ENCODE measurements around the gene SACS.
"Not testable (repeated sequence)": the region's sequence is repeated elsewhere in the genome, so short reads cannot be mapped to it uniquely, and the experiment has no call there.

The SACS gene

GRCh38 chr13:23411706-23412105 is 21.8 kb downstream of the SACS start:
- Histone ChIP-seq H3K4me2 (ENCODE audit: low read length) (no peak overlapping the region), H3K27ac (ENCODE audit: low read depth, low read length) (no peak overlapping the region), H3K4me3 (ENCODE audit: low read length) (no peak overlapping the region), H4K20me1 (ENCODE audit: control insufficient read depth, insufficient read depth, low read depth, low read length) (no peaks in the 10 kb centered on the region), H3F3A (ENCODE audit: control insufficient read depth, insufficient read depth) (no peaks in the 10 kb centered on the region), H3K4me1 (ENCODE audit: control insufficient read depth, low read length) (no peaks in the 10 kb centered on the region), H3K9me2 (replicated peaks; ENCODE audit: control insufficient read depth, low read length) (no peaks in the 10 kb centered on the region), H3K79me2 (ENCODE audit: control insufficient read depth, low read length) (no peaks in the 10 kb centered on the region), H3K9me3 (ENCODE audit: control insufficient read depth, insufficient read depth, low read length) (no peaks in the 10 kb centered on the region), H3K27me3 (ENCODE audit: control insufficient read depth, low read length) (no peaks in the 10 kb centered on the region), H3K36me3 (ENCODE audit: control insufficient read depth, low read length) (no peaks in the 10 kb centered on the region)
- TF ChIP-seq EZH2phosphoT487 (IDR thresholded peaks at IDR 0.05; ENCODE audit: borderline replicate concordance, low read length) (no peak), CTCF (IDR thresholded peaks at IDR 0.05; ENCODE audit: low read depth, low read length, poor library complexity, severe bottlenecking) (no peak)

- Histone ChIP-seq H3K4me2 (ENCODE audit: low read length) (no peak overlapping the region), H3K79me2 (ENCODE audit: control insufficient read depth, low read length) (no peaks in the 10 kb centered on the region), H3K27me3 (ENCODE audit: control insufficient read depth, low read length) (no peaks in the 10 kb centered on the region), H3K36me3 (ENCODE audit: control insufficient read depth, low read length) (no peaks in the 10 kb centered on the region), H3K9me2 (replicated peaks; ENCODE audit: control insufficient read depth, low read length) (no peaks in the 10 kb centered on the region), H3K4me3 (ENCODE audit: low read length) (no peak overlapping the region), H3K27ac (ENCODE audit: low read depth, low read length) (no peak overlapping the region), H3F3A (ENCODE audit: control insufficient read depth, insufficient read depth) (no peaks in the 10 kb centered on the region), H3K4me1 (ENCODE audit: control insufficient read depth, low read length) (no peaks in the 10 kb centered on the region), H3K9me3 (ENCODE audit: control insufficient read depth, insufficient read depth, low read length) (no peaks in the 10 kb centered on the region), H4K20me1 (ENCODE audit: control insufficient read depth, insufficient read depth, low read depth, low read length) (no peaks in the 10 kb centered on the region)
- no peak for TF ChIP-seq CTCF (IDR thresholded peaks at IDR 0.05; ENCODE audit: low read depth, low read length, poor library complexity, severe bottlenecking)
- no peak for TF ChIP-seq EZH2phosphoT487 (IDR thresholded peaks at IDR 0.05; ENCODE audit: borderline replicate concordance, low read length)
Measured at GRCh38 chr13:23411220-23411619, 22.3 kb downstream of the SACS start.

- Histone ChIP-seq H4K20me1 (ENCODE audit: control insufficient read depth, insufficient read depth, low read depth, low read length) (no peaks in the 10 kb centered on the region), H3F3A (ENCODE audit: control insufficient read depth, insufficient read depth) (no peaks in the 10 kb centered on the region), H3K27ac (ENCODE audit: low read depth, low read length) (no peak overlapping the region), H3K9me3 (ENCODE audit: control insufficient read depth, insufficient read depth, low read length) (no peaks in the 10 kb centered on the region), H3K4me1 (ENCODE audit: control insufficient read depth, low read length) (no peaks in the 10 kb centered on the region), H3K4me2 (ENCODE audit: low read length) (no peak overlapping the region), H3K9me2 (replicated peaks; ENCODE audit: control insufficient read depth, low read length) (no peaks in the 10 kb centered on the region), H3K79me2 (ENCODE audit: control insufficient read depth, low read length) (no peaks in the 10 kb centered on the region), H3K36me3 (ENCODE audit: control insufficient read depth, low read length) (no peaks in the 10 kb centered on the region), H3K4me3 (ENCODE audit: low read length) (no peak overlapping the region), H3K27me3 (ENCODE audit: control insufficient read depth, low read length) (no peaks in the 10 kb centered on the region)
- TF ChIP-seq EZH2phosphoT487 (IDR thresholded peaks at IDR 0.05; ENCODE audit: borderline replicate concordance, low read length) (no peak), CTCF (IDR thresholded peaks at IDR 0.05; ENCODE audit: low read depth, low read length, poor library complexity, severe bottlenecking) (no peak)
Measured at GRCh38 chr13:23408026-23408425, 25.5 kb downstream of the SACS start.

GRCh38 chr13:23401156-23401555 is 32.3 kb downstream of the SACS start:
- H3K9me2 ChIP-seq (replicated peaks; ENCODE audit: control insufficient read depth, low read length); H3K4me3 ChIP-seq (ENCODE audit: low read length); H3F3A ChIP-seq (ENCODE audit: control insufficient read depth, insufficient read depth); H3K4me2 ChIP-seq (ENCODE audit: low read length); H3K27ac ChIP-seq (ENCODE audit: low read depth, low read length); H3K79me2 ChIP-seq (ENCODE audit: control insufficient read depth, low read length); H3K36me3 ChIP-seq (ENCODE audit: control insufficient read depth, low read length); H3K27me3 ChIP-seq (ENCODE audit: control insufficient read depth, low read length); H3K9me3 ChIP-seq (ENCODE audit: control insufficient read depth, insufficient read depth, low read length); H4K20me1 ChIP-seq (ENCODE audit: control insufficient read depth, insufficient read depth, low read depth, low read length); H3K4me1 ChIP-seq (ENCODE audit: control insufficient read depth, low read length): not testable (repeated sequence)
